Activated CD8-positive, alpha-beta T cell treated with anti-CD3 and anti-CD28 coated beads, Interleukin-2, amount 10 ng/mL, durations not matched to agents 7 days and 5 days (primary cell): Measurements from ENCODE around the gene NEK9. TPM values are rescaled to one million over a fixed set of nuclear protein-coding genes. Genes with fewer than 3 reads are reported as not detected.
A peak's percentile ranks its signal among the peaks of the same experiment; 100 is the strongest.

Experiments used
- ATAC-seq: fragments of 150-1000 bp; cut with Tn5 transposase; one replicate; pipeline ENCODE4 v1.10.0; 2021; ENCODE audit warnings: moderate library complexity
- CTCF ChIA-PET: fragments of 350-600 bp; sonication (Branson Sonifier 250); formaldehyde crosslinking; loops from one replicate; lab custom pipeline; 2021; ENCODE audit warnings: antibody characterized with exemption; lab: Charles Lee
- POLR2A ChIA-PET: fragments of 350-600 bp; sonication (Branson Sonifier 250); formaldehyde crosslinking; loops from one replicate; lab custom pipeline; 2021; ENCODE audit warnings: antibody characterized with exemption; lab: Charles Lee
- DNase-seq: peaks from one replicate; pipeline ENCODE4 v3.0.0-alpha.2; 2020
- H3K27ac Mint-ChIP-seq: one replicate; pipeline ENCODE4 v1.8.0; 2021; ENCODE audit warnings: mild to moderate bottlenecking, mixed read lengths
- H3K27me3 Mint-ChIP-seq: one replicate; pipeline ENCODE4 v1.8.0; 2021; ENCODE audit warnings: low read depth, mixed read lengths
- H3K36me3 Mint-ChIP-seq: one replicate; pipeline ENCODE4 v1.8.0; 2021; ENCODE audit warnings: low read depth, mixed read lengths
- H3K4me1 Mint-ChIP-seq: one replicate; pipeline ENCODE4 v1.8.0; 2021; ENCODE audit warnings: low read depth, mixed read lengths
- H3K4me3 Mint-ChIP-seq: one replicate; pipeline ENCODE4 v1.8.0; 2021; ENCODE audit warnings: mild to moderate bottlenecking, mixed read lengths
- H3K9me3 Mint-ChIP-seq: one replicate; pipeline ENCODE4 v1.8.0; 2022; ENCODE audit warnings: mixed read lengths; ENCODE audit not compliant: insufficient read depth
- total RNA-seq, 2 experiments: library from RNA; stranded (reverse); gene quantifications; one replicate each; pipeline ENCODE4 v1.2.3, GENCODE V29; 2021

Gene NEK9
- total RNA-seq, result 10 to 100 TPM; 73.7 to 80.0 TPM

DNA sequence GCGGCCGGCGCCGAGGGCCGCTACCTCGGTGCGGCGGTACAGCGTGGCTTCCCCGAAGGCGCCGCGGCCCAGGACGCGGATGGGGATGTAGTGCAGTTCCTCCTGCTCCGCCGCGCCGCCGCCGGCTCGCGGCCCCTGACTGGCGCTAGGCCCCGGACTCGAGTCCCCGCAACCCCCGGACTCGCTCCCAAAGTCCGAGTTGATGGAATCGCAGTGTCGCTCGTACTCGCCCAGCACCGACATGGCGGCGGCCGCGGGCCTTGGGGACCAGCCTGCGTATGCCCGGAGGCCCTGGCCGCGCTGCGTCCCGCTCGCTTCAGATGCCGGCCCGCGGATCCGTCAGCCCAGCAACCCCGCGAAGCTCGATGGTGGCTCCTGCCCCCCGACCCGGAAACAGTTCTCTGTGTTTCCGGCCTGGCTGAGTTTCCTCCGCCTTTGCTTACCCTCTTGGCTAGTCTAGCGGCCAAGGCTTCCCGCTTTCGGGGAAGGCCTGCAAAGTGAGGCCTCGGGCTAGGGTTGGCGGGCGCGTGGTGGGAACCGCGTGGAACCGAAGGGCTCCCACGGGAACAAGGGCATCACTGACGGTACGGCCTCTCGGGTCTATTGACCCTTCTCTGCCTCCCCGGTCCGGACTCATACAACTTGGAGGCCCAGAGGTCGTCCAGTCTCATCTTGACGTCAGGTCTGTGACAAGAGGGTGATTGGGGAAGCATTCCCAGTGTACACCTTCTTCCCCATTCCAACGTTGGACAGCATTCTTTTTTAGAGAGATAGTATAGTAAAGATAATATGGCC is at the start of gene NEK9:
Gene NEK9, minus strand, starts transcription at position 370 of the 795 bp plus-strand sequence. Its CDS starts 127 bp downstream, at position 243.
- no peaks in the 10 kb centered on the region for H3K27me3 Mint-ChIP-seq
- no peaks in the 10 kb centered on the region for H3K9me3 Mint-ChIP-seq
- H3K4me1 Mint-ChIP-seq, result peaks cover 45% of the 10 kb centered on the region

DNA sequence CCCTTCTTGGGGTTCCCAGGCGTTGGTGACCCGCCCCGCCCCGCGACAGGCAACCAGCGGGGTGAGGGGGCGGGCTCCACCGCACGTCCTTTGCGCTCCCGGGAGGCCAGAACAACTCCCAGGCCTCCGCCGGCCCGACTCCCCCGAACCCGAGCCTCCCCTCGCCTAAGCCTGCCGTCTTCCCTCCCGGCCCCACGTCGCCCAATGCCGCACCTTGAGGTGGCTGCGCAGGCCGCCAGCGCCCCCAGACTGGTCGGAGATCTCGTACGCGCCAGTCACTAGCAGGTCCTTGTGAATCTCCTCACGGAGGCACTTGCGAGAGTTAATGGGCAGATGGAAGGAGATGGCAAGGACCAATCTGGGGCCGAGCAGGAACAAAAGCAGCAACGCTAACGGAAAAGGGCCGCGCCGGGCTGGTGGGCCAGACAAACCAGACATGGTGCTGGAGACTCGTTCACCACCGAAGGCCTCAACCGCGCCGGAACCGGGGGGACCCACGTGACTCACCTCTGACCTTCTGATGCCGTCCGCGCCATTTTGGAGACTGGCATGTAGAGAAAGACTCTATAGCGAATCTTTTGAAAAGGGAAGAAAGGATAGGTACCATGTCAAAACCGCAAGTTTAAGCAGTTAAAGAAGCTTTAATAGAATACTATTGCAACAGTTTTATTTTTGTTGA is 49.4 kb upstream of the NEK9 start, which contains the start of gene TMED10:
Gene TMED10, minus strand, starts transcription at position 471 of the 679 bp plus-strand sequence. Its CDS starts 33 bp downstream, at position 438.
- Mint-ChIP-seq H3K27me3 (peaks cover 5% of the 10 kb centered on the region), H3K27ac (peak within 1 kb of the TSS; percentile 98), H3K4me1 (peaks cover 38% of the 10 kb centered on the region), H3K9me3 (no peaks in the 10 kb centered on the region), H3K4me3 (peak within 1 kb of the TSS; percentile 92), H3K36me3 (peaks cover 15% of the 10 kb centered on the region)
- ChIA-PET POLR2A (interaction anchor here (0.6 to 2.4 kb wide), 7 partner anchors 12 to 119 kb away, joined by 3 to 9 read pairs (median 4); no protein-coding TSS in a partner anchor), CTCF (interaction anchor here (0.6 to 1.6 kb wide), 7 partner anchors 8 to 118 kb away, joined by 3 to 4 read pairs (median 4); partner anchors contain the start of gene NEK9)
- ATAC-seq, result peak; percentile 82
- DNase-seq, result peak; percentile 94

More for the DNA sequence above, at the start of gene NEK9:
- Mint-ChIP-seq H3K4me3 (peak within 1 kb of the TSS; percentile 98), H3K36me3 (peaks cover 28% of the 10 kb centered on the region), H3K27ac (peak within 1 kb of the TSS; percentile 97)
- POLR2A ChIA-PET, result interaction anchor here (0.6 to 2.7 kb wide), 15 partner anchors 9 to 308 kb away, joined by 3 to 11 read pairs (median 3); no protein-coding TSS in a partner anchor
- peak; percentile 94 for ATAC-seq
- CTCF ChIA-PET, result interaction anchor here (0.9 to 11.1 kb wide), 16 partner anchors 9 to 435 kb away, joined by 3 to 216 read pairs (median 4); partner anchors contain the start of gene RPS6KL1
- peak; percentile 93 for DNase-seq

DNA sequence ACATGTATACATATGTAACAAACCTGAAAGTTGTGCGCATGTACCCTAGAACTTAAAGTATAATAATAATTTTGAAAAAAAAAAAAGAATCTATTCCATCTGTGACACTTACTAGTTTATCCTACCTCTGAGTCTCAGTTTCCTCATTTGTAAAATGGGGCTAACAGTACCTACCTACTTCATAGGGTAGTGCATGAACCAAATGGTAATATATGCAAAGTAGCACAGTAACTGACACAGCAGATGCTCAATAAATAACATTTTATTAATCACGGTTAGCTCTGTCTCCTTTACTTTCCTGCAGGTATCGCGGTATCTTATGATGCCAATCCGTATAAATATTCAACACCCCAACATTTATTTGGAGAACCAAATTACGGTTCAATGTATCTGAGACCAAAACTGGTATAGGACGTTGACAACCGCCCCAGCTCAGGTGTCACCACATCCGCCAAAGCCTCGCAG is 48.9 kb upstream of the NEK9 start:
- ATAC-seq (no peak), DNase-seq (no peak)
- peak overlapping the region; percentile 98 for H3K27ac Mint-ChIP-seq
- peaks cover 40% of the 10 kb centered on the region for H3K4me1 Mint-ChIP-seq
- peaks cover 17% of the 10 kb centered on the region for H3K36me3 Mint-ChIP-seq
- no peaks in the 10 kb centered on the region for H3K9me3 Mint-ChIP-seq
- ChIA-PET POLR2A (interaction anchor here (0.6 to 2.4 kb wide), 6 partner anchors 11 to 119 kb away, joined by 3 to 9 read pairs (median 4); no protein-coding TSS in a partner anchor), CTCF (interaction anchor here (0.6 to 1.6 kb wide), 7 partner anchors 8 to 119 kb away, joined by 3 to 4 read pairs (median 4); partner anchors contain the start of gene NEK9)
- H3K4me3 Mint-ChIP-seq, result peak overlapping the region; percentile 92
- H3K27me3 Mint-ChIP-seq, result peaks cover 5% of the 10 kb centered on the region

DNA sequence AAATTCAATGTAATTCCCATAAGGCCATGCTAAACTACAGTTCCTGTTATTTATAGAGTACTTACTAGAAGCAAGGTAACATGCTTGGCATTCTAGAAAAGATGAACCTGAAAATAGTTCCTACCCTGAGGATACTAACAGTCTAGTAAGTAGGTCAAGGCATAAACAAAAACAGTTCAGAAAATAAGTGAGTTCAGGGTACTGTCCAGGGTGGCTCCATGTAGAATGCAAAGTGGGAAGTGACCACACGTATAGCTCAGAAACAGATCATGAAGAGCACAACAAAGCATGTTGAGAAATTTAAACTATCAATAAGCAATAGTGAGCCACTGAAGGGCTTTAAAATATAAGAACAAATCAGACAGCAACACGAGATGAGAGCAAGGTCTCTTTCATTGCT is 47.2 kb upstream of the NEK9 start:
- peak overlapping the region; percentile 19 for H3K4me3 Mint-ChIP-seq
- H3K27me3 Mint-ChIP-seq, result peaks cover 2% of the 10 kb centered on the region
- POLR2A ChIA-PET, result interaction anchor here (0.7 kb wide), 1 partner anchor 85 kb away, joined by 3 read pairs; no protein-coding TSS in a partner anchor
- H3K9me3 Mint-ChIP-seq, result no peaks in the 10 kb centered on the region
- no peak overlapping the region for H3K27ac Mint-ChIP-seq
- ATAC-seq, result no peak
- H3K36me3 Mint-ChIP-seq, result peaks cover 19% of the 10 kb centered on the region
- CTCF ChIA-PET, result interaction anchor here (1.0 to 1.3 kb wide), 2 partner anchors 43 to 121 kb away, joined by 3 read pairs; no protein-coding TSS in a partner anchor
- DNase-seq, result no peak
- H3K4me1 Mint-ChIP-seq, result peaks cover 48% of the 10 kb centered on the region

DNA sequence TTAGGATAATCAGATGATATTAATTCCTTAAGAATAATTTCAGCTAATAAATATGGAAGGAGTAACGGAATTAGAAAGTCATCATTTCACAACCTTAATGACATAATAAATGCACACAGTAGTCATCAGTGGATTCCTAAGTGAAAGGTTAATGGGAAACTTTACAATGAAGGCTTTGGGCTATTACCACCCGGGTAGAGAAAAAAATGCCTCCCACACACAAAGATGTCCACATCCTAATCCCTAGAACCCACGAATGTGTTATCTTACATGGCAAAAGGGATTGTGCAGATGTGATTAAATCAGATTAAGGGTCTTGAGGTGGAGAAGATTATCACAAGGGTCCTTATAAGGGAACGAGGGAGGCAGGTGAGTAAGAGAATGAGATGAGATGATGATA is 43.9 kb upstream of the NEK9 start:
- Mint-ChIP-seq H3K36me3 (peaks cover 24% of the 10 kb centered on the region), H3K4me1 (peaks cover 50% of the 10 kb centered on the region), H3K27ac (no peak overlapping the region), H3K27me3 (no peaks in the 10 kb centered on the region), H3K4me3 (no peak overlapping the region), H3K9me3 (no peaks in the 10 kb centered on the region)
- ChIA-PET CTCF (no interaction called here), POLR2A (no interaction called here)
- ATAC-seq, result no peak
- DNase-seq, result no peak

DNA sequence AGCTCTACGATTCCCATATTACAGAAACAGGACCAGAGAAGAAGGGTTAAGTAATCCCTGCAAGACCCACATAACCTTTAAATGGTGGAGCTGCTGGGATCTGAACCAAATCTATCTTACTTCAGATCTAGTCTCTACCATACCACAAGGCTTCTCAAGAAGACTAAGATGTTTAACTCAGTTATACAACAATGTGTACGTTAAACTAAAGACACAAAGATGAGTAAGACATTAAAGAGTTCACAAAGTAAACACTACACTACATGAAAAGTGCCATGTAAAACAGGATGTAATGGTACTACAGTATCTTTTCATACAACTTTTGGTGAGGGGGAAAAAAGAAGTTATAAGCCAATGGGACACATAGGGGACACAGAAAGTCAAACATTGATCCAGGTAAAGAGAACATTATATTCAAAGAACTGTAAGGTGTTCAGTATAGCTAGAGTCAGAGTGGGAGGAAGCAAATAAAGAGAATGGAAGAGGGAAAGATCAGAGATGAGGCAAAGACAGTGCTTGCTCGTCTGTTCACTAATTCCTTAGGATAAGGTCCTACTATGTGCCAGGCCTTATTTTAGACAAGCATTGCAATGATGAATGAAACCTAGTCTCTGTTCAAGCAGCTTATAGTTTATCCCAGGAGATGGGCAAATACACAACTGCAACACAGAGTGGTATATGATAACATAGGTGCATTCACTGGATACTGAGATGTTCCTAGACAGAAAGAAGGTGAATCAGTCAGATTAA is 41.9 kb upstream of the NEK9 start:
- H3K4me1 Mint-ChIP-seq, result peaks cover 32% of the 10 kb centered on the region
- DNase-seq (no peak), ATAC-seq (no peak)
- no peaks in the 10 kb centered on the region for H3K9me3 Mint-ChIP-seq
- peaks cover 17% of the 10 kb centered on the region for H3K36me3 Mint-ChIP-seq
- CTCF ChIA-PET, result interaction anchor here (0.7 to 3.0 kb wide), 3 partner anchors 12 to 134 kb away, joined by 3 to 6 read pairs (median 3); no protein-coding TSS in a partner anchor
- no peaks in the 10 kb centered on the region for H3K27me3 Mint-ChIP-seq
- POLR2A ChIA-PET, result no interaction called here
- no peak overlapping the region for H3K27ac Mint-ChIP-seq
- H3K4me3 Mint-ChIP-seq, result no peak overlapping the region

DNA sequence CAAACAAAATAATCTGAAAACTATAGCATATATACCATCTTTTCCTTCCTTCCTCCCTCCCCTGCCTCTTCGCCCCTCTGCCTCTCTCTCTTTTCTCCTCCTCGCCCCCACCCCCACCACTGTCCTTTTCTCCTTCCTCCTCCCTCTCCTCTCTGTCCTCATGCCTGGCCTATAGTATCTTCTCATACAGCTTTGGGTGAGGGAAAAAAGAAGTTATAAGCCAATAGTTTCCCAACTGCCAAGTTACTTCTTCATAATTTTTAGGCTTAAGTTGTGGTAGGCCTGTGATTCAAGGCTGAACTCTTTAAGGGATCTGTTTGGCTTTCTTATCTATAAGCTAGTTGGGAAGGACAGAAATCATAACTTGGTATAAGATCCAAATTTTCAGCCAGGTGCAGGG is 40.5 kb upstream of the NEK9 start:
- ChIA-PET CTCF (interaction anchor here (3.0 kb wide), 1 partner anchor 11 kb away, joined by 6 read pairs; no protein-coding TSS in a partner anchor), POLR2A (no interaction called here)
- Mint-ChIP-seq H3K27me3 (no peaks in the 10 kb centered on the region), H3K4me1 (peaks cover 28% of the 10 kb centered on the region), H3K27ac (no peak overlapping the region), H3K4me3 (no peak overlapping the region), H3K9me3 (no peaks in the 10 kb centered on the region), H3K36me3 (peaks cover 17% of the 10 kb centered on the region)
- DNase-seq, result no peak
- ATAC-seq, result no peak

DNA sequence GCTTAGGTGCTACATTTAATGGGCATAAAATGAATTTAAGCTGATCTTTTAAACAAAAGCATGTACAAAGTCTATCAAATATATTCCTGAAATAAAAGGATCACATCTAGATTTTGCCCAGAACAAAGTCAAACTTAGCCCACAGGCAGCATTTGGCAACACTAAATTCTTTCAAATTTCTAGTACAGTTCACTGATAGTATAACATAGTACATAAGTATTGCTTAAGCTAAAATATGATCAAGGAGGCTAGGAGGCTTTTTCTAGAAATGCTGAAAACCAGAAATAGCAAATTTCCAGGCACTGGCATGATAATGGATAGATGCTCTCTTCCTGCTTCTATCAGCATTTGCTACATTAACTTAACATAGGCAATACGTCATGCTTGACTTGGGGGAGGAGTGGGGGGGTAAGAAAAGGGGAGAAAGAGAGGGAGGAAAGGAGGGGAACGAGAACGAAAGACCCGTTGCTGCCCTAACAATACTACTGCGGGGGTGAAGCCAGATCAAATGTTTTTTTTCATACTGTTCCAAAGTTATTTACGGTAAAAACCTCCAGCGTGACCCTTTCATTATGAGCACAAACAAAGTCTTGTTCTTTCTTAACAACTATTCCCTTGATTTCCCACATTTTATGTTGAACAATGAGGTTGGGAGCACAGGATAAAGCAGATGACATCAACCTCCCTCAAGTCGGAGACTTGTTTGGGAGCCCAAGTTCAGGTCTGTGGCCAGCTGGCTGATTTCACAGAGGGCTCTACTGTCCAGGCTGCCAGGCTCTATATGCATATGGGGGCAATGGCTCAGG is 38.9 kb upstream of the NEK9 start:
- ChIA-PET POLR2A (interaction anchor here (0.7 kb wide), 1 partner anchor 36 kb away, joined by 3 read pairs; no protein-coding TSS in a partner anchor), CTCF (interaction anchor here (3.0 kb wide), 1 partner anchor 9 kb away, joined by 6 read pairs; no protein-coding TSS in a partner anchor)
- H3K36me3 Mint-ChIP-seq, result peaks cover 9% of the 10 kb centered on the region
- no peak overlapping the region for H3K4me3 Mint-ChIP-seq
- DNase-seq, result no peak
- H3K4me1 Mint-ChIP-seq, result peaks cover 35% of the 10 kb centered on the region
- H3K27me3 Mint-ChIP-seq, result no peaks in the 10 kb centered on the region
- ATAC-seq, result no peak
- H3K9me3 Mint-ChIP-seq, result no peaks in the 10 kb centered on the region
- no peak overlapping the region for H3K27ac Mint-ChIP-seq

DNA sequence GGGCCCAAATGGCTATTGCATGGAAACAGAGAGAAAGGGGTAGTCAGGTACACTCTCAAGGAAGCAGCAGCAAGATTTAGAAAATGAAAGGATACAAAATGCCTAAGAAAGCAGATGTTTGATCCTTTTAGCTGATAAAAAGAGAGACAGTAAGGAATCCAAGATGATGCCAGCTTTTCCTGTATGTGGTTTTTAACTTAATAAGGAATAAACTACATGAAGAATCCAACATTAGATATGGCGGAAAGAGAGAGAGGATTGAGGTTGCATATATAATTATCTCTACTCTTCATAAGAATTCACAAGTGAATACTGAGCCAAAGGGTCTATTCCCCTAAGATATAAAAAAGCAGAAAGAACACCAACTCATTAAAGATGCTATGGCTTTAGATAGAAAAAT is 38.0 kb upstream of the NEK9 start:
- Mint-ChIP-seq H3K36me3 (peaks cover 11% of the 10 kb centered on the region), H3K4me3 (no peak overlapping the region), H3K9me3 (no peaks in the 10 kb centered on the region), H3K4me1 (peaks cover 38% of the 10 kb centered on the region), H3K27ac (no peak overlapping the region), H3K27me3 (no peaks in the 10 kb centered on the region)
- ATAC-seq (no peak), DNase-seq (no peak)
- POLR2A ChIA-PET, result interaction anchor here (1.1 kb wide), 1 partner anchor 11 kb away, joined by 3 read pairs; no protein-coding TSS in a partner anchor
- CTCF ChIA-PET, result no interaction called here

DNA sequence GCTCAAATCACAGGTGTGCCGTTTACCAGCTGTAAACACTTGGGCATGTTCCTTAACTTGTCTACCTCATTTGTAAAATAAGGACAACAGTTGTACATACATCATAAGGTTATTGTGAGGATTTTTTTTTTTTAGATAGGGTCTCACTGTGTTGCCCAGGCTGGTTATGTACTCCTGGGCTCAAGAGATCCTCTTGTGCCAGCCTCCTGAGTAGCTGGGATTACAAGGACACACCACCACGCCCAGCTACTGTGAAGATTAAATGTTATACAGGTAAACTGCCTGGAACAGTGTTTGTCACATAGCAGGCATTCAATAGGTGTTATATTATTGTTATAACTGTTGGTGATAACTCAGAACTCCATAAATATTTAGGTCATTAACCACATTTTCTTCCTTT is 36.8 kb upstream of the NEK9 start:
- H3K4me1 Mint-ChIP-seq, result peaks cover 41% of the 10 kb centered on the region
- H3K36me3 Mint-ChIP-seq, result peaks cover 10% of the 10 kb centered on the region
- ChIA-PET POLR2A (no interaction called here), CTCF (no interaction called here)
- no peaks in the 10 kb centered on the region for H3K9me3 Mint-ChIP-seq
- no peak for ATAC-seq
- H3K27ac Mint-ChIP-seq, result no peak overlapping the region
- DNase-seq, result no peak
- H3K27me3 Mint-ChIP-seq, result no peaks in the 10 kb centered on the region
- no peak overlapping the region for H3K4me3 Mint-ChIP-seq
